Measurements from ENCODE around the gene RHO.

The RHO gene

GRCh38 chr3:129562803-129563202, 34.4 kb downstream of the RHO start:
- no peak for DNase-seq

- DNase-seq, result no peak
These were observed 34.9 kb downstream of the RHO start for GRCh38 chr3:129563332-129563731.

- DNase-seq, result no peak
These were observed 35.6 kb downstream of the RHO start for GRCh38 chr3:129563850-129564535.

- DNase-seq, result no peak
These were observed 36.7 kb downstream of the RHO start for GRCh38 chr3:129564981-129565644.

- no peak for DNase-seq
These were observed 37.5 kb downstream of the RHO start for GRCh38 chr3:129565902-129566301.

- DNase-seq, result no peak
These were observed 38.8 kb downstream of the RHO start for GRCh38 chr3:129567176-129567705.

- DNase-seq, result no peak
These were observed 39.5 kb downstream of the RHO start for GRCh38 chr3:129567939-129568338.

- DNase-seq, result no peak
These were observed 41.4 kb downstream of the RHO start for GRCh38 chr3:129569856-129570255.

GRCh38 chr3:129571605-129572547, 43.4 kb downstream of the RHO start:
- no peak for DNase-seq

- no peak for DNase-seq
These were observed 44.2 kb downstream of the RHO start for GRCh38 chr3:129572603-129573002.

GRCh38 chr3:129573493-129573892, 45.1 kb downstream of the RHO start:
- no peak for DNase-seq

- no peak for DNase-seq
These were observed 45.8 kb downstream of the RHO start for GRCh38 chr3:129574206-129574605.

- DNase-seq, result no peak
These were observed 47.0 kb downstream of the RHO start for GRCh38 chr3:129575233-129575996.

- no peak for DNase-seq
These were observed 47.6 kb downstream of the RHO start for GRCh38 chr3:129575997-129576384.

GRCh38 chr3:129576514-129577352, 48.3 kb downstream of the RHO start:
- peak; percentile 93 for DNase-seq

GRCh38 chr3:129577366-129577765, 48.9 kb downstream of the RHO start:
- peak; percentile 72 for DNase-seq

- no peak for DNase-seq
These were observed 49.7 kb downstream of the RHO start for GRCh38 chr3:129577925-129578786.

- no peak for DNase-seq
These were observed 51.6 kb downstream of the RHO start for GRCh38 chr3:129579991-129580390.

- no peak for DNase-seq
These were observed 53.2 kb downstream of the RHO start for GRCh38 chr3:129581623-129582022.

GRCh38 chr3:129582799-129583198, 54.4 kb downstream of the RHO start:
- no peak for DNase-seq

- DNase-seq, result no peak
These were observed 54.9 kb downstream of the RHO start for GRCh38 chr3:129583289-129583688.

Measured in DMS153 (cell line).